Measurements from ENCODE around the gene ECD.

- TF ChIP-seq POLR2AphosphoS5 (IDR thresholded peaks at IDR 0.05; ENCODE audit: low read depth, low read length) (no peak), TAF1 (IDR thresholded peaks at IDR 0.05; ENCODE audit: borderline replicate concordance, low read depth, low read length) (no peak), POLR2A (IDR thresholded peaks at IDR 0.05; ENCODE audit: low read depth, low read length) (no peak)
These were observed 81.0 kb downstream of the ECD start for GRCh38 chr10:73086816-73087215.

Data from GM12892 (cell line).